Omental fat pad (tissue), 4 donors: ENCODE measurements around the gene ETV1. TPM values are rescaled to one million over a fixed set of nuclear protein-coding genes. Genes with fewer than 3 reads are reported as not detected.

Experiments used
- ATAC-seq: fragments of 150-250 bp; one replicate; pipeline ENCODE4 v1.9.1; 2016; ENCODE audit warnings: mild to moderate bottlenecking, moderate library complexity; ENCODE audit not compliant: low FRiP score
- DNase-seq: peaks from one replicate; pipeline ENCODE4 v3.0.0-alpha.2; 2019; ENCODE audit warnings: low spot score
- total RNA-seq, 4 donors: library from RNA; depleted of rRNA; stranded (reverse); fragments of >200 nt; gene quantifications; one replicate each; pipeline ENCODE4 v1.1.0, GENCODE V29; 2016
- TF ChIP-seq, protein P1 (sequence below), 3 donors: fragments of 450-650 bp; IDR thresholded peaks; one replicate each; pipeline ENCODE4 v1.5.1; 2016 to 2017; ENCODE audit warnings: antibody characterized with exemption in 3 of 3, mild to moderate bottlenecking in 3 of 3, moderate library complexity in 2 of 3

Gene ETV1
- total RNA-seq, 4 donors from 2014 or later, result 1.3 to 8.8 (median 4.6) TPM

DNA sequence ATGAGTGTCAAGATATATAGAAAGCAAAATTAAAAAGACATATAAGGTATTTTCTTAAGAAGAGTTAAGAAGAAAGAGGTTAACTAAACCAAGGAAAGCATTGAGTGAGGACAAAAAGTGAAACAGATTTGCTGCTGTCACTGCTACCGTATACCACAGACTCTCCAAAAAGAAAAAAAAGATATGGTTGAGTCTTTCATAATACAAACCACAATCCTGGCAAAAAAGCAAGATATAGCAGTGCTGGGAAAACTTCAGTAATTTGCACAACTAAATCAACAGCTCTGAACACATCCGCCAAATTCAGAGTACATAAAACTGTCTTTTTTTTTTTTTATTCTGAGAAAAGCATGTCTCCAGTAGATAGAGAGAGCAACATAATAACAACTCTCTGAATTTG, 114.7 kb downstream of the ETV1 start:
- ATAC-seq, result no peak
- TF ChIP-seq, protein P1, sequence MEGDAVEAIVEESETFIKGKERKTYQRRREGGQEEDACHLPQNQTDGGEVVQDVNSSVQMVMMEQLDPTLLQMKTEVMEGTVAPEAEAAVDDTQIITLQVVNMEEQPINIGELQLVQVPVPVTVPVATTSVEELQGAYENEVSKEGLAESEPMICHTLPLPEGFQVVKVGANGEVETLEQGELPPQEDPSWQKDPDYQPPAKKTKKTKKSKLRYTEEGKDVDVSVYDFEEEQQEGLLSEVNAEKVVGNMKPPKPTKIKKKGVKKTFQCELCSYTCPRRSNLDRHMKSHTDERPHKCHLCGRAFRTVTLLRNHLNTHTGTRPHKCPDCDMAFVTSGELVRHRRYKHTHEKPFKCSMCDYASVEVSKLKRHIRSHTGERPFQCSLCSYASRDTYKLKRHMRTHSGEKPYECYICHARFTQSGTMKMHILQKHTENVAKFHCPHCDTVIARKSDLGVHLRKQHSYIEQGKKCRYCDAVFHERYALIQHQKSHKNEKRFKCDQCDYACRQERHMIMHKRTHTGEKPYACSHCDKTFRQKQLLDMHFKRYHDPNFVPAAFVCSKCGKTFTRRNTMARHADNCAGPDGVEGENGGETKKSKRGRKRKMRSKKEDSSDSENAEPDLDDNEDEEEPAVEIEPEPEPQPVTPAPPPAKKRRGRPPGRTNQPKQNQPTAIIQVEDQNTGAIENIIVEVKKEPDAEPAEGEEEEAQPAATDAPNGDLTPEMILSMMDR (IDR thresholded peaks at IDR 0.05), result no peak
- DNase-seq, result no peak

DNA sequence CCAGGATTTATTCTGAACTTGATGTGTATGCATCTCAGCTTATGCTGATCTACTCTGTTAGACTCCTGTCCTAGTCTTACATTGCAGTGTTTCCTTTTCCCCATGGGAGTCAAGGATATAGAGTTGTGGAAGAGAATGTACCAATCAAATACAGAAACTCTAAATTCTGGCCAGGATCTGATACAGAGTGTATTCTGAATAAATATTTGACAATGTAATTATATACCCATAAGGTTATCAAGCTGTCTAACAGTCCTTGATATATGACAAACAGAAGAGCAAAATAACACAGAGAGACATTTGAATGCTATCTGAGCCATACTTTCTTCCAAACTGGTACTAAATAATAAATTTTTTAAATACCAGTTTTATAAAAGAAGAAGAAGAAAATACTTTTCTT, 116.8 kb downstream of the ETV1 start:
- TF ChIP-seq, protein P1 (IDR thresholded peaks at IDR 0.05), result no peak
- DNase-seq, result no peak
- ATAC-seq, result no peak

DNA sequence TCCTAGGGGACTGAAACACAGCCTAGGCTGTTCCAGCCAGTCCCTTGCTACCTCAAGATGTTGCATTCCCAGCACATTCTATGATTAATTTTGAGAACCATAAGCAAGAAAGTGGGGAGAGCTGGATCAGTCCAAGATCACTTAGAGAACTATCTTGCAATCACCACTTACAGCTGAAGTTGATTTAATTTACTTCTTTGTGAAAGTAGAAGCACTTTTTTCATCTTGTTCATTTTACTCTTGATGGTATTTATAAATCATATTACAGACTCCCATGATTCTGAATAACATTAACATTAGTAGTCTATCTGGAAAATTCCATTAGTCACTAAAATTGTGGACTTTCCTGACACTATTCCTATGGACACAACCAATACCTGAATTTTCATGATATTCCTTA, 118.5 kb downstream of the ETV1 start:
- TF ChIP-seq, protein P1 (IDR thresholded peaks at IDR 0.05), result no peak
- ATAC-seq, result no peak
- no peak for DNase-seq

DNA sequence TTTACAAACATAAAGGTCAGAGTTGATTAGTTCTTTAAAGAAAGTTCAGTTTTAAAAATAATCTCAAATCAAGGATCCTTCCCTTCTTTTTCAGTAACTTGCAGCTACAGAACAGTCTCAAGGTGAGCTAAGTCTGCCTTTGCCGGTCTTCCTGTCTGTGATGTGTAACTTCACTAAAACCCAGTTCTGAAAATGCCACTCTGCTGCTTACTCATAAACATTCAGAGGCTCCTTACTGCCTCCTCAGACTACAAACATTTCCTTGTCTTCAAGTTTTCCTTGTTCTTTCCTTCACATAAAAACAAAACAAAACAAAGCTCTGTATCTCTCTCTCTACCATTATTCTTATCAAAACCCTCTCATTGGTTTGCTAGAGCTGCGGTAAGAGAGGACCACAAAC, 128.7 kb downstream of the ETV1 start:
- no peak for ATAC-seq
- TF ChIP-seq, protein P1 (IDR thresholded peaks at IDR 0.05), result no peak

DNA sequence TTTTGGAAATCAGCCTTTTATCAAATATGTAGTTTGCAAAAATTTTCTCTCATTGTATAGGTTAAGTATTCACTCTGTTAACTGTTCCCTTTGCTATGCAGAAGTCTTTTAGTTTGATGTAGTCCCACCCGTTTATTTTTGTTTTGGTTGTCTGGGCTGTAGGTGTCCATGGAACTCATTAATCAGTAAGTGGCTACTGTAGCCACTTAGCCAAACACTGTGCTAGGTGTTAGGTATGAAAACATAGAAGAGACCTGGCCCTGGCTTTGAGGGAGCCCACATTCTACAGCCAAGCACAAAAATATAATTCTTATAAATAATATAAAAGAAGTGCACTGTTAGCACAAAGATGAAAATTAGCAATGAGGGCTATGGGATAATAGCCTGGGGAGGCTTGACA, 133.5 kb downstream of the ETV1 start:
- DNase-seq, result no peak
- TF ChIP-seq, protein P1 (IDR thresholded peaks at IDR 0.05), result no peak
- ATAC-seq, result no peak

More for the DNA sequence above, 128.7 kb downstream of the ETV1 start:
- DNase-seq, result no peak

DNA sequence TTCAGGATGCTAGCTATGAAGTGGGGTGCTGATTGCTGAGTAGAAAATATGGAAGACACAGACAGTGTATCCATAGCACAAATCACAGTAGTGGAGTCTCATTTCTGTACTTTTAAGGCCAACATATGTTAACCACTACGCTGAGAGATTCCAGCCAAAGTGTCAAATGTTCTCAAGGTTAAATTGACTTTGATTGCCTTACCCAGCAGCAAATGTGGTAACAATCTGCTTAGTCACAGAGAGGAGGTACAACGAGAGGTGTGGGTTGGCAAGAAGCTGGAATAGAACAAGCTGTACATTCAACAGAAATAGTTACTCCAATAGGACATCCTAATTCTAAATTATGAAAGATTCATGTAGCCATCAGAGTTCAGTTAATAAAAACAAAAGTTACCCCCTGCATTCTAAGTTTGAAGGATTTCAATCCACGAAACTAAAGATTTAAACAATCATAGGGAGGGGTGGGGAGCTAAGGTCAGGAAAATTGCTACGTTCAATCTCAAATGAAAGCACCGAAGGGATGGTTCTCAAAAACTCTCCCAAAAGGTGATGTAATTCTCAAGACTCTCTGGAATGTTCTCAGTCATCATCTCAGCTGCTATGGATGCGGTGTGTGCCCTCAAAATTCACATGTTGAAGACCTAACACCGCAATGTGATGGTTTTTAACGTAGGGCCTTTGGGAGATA, 137.0 kb downstream of the ETV1 start:
- TF ChIP-seq, protein P1 (IDR thresholded peaks at IDR 0.05), result no peak
- no peak for DNase-seq
- no peak for ATAC-seq

DNA sequence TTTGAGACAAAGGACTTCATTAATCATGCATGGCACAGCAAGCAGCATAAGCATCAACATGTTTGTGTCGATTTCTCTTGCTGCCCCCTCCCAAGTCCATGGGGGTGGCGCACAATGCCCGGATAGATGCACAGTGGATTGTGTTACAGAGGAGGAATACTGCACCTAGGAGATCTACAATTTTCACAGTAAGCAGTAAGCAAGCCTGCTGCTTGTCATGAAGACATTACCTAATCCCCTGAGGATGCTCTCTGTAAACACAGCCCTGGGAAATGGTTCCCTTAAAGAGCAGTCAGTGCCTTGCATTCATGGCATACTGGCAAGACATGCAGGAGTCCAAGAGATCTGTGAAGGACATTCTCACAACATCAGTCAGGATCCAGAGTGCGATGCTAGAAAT, 137.7 kb downstream of the ETV1 start:
- TF ChIP-seq, protein P1 (IDR thresholded peaks at IDR 0.05), result no peak
- ATAC-seq (no peak), DNase-seq (no peak)
